IMR-90 (cell line): Measurements from ENCODE around the gene GUCY2D. TPM values are rescaled to one million over a fixed set of nuclear protein-coding genes. Genes with fewer than 3 reads are reported as not detected.

Source experiments
- ATAC-seq: fragments of 200-7000 bp; cut with Tn5 transposase; 2 replicates; pipeline ENCODE4 v1.9.1; 2020; ENCODE audit warnings: low read depth, mild to moderate bottlenecking, moderate library complexity
- BruUV-seq: library from RNA; stranded (reverse); fragments of 400-500 nt; replicated peaks from 2 replicates; lab custom pipeline; 2021; lab: Mats Ljungman, UMichigan
- CTCF ChIA-PET: fragments of 300-600 bp; formaldehyde crosslinking; extraction: SDS; loops from one replicate; lab custom pipeline; 2021; ENCODE audit warnings: antibody characterized with exemption; lab: Yijun Ruan, JAX
- POLR2A ChIA-PET: fragments of 300-600 bp; sonication (Branson Sonifier 250); formaldehyde crosslinking; loops from one replicate; lab custom pipeline; 2022; ENCODE audit warnings: antibody characterized with exemption; ENCODE audit not compliant: unreplicated experiment; lab: Charles Lee
- DNase-seq: peaks from one replicate; pipeline ENCODE4 v3.0.0; 2013
- H2AFZ ChIP-seq: replicated peaks from 2 replicates; pipeline ENCODE3; 2013; ENCODE audit warnings: low read length, mild to moderate bottlenecking; ENCODE audit not compliant: poor library complexity
- H2AK5ac ChIP-seq: 2 replicates; pipeline ENCODE4 v1.6.1; 2013; ENCODE audit warnings: low read depth, low read length, inconsistent platforms
- H2AK9ac ChIP-seq: replicated peaks from 2 replicates; pipeline ENCODE3; 2013; ENCODE audit warnings: mild to moderate bottlenecking, low read depth, low read length, moderate library complexity; ENCODE audit not compliant: poor library complexity
- H2BK120ac ChIP-seq: 2 replicates; pipeline ENCODE4 v1.6.1; 2013; ENCODE audit warnings: low read depth, low read length, inconsistent platforms
- H2BK15ac ChIP-seq: 3 replicates; pipeline ENCODE4 v1.6.1; 2013; ENCODE audit warnings: low read depth, low read length, inconsistent platforms
- H2BK20ac ChIP-seq: 2 replicates; pipeline ENCODE4 v1.6.1; 2013; ENCODE audit warnings: low read depth, mild to moderate bottlenecking, inconsistent platforms, low read length, moderate library complexity
- H2BK5ac ChIP-seq: 2 replicates; pipeline ENCODE4 v1.6.1; 2013; ENCODE audit warnings: mild to moderate bottlenecking, low read depth, low read length, inconsistent platforms; ENCODE audit not compliant: poor library complexity, severe bottlenecking
- H3K14ac ChIP-seq: replicated peaks from 2 replicates; pipeline ENCODE4 v1.6.1; 2013; ENCODE audit warnings: low read depth, low read length, inconsistent platforms
- H3K18ac ChIP-seq: 2 replicates; pipeline ENCODE4 v1.6.1; 2013; ENCODE audit warnings: low read depth, low read length, control low read depth
- H3K23ac ChIP-seq: 2 replicates; pipeline ENCODE4 v1.6.1; 2013; ENCODE audit warnings: low read depth, low read length, inconsistent platforms
- H3K27ac ChIP-seq: 2 replicates; pipeline ENCODE4 v1.5.1; 2013; ENCODE audit warnings: mild to moderate bottlenecking, control low read depth, low read length; ENCODE audit not compliant: insufficient read depth
- H3K27me3 ChIP-seq: 2 replicates; pipeline ENCODE4 v1.6.1; 2013; ENCODE audit warnings: low read length; ENCODE audit not compliant: control insufficient read depth, insufficient read depth
- H3K36me3 ChIP-seq: 2 replicates; pipeline ENCODE4 v1.6.1; 2013; ENCODE audit warnings: low read length, mixed read lengths; ENCODE audit not compliant: control insufficient read depth, insufficient read depth
- H3K4ac ChIP-seq: 2 replicates; pipeline ENCODE4 v1.6.1; 2013; ENCODE audit warnings: low read depth, low read length, inconsistent platforms
- H3K4me1 ChIP-seq: 2 replicates; pipeline ENCODE4 v1.6.1; 2013; ENCODE audit warnings: low read length, mixed read lengths; ENCODE audit not compliant: control insufficient read depth, insufficient read depth
- H3K4me2 ChIP-seq: 2 replicates; pipeline ENCODE4 v1.6.1; 2013; ENCODE audit warnings: low read depth, mild to moderate bottlenecking, control low read depth, low read length, moderate library complexity
- H3K4me3 ChIP-seq: 2 replicates; pipeline ENCODE4 v1.5.1; 2013; ENCODE audit warnings: low read depth, mild to moderate bottlenecking, control low read depth, low read length, moderate library complexity; ENCODE audit not compliant: insufficient read depth
- H3K56ac ChIP-seq: 2 replicates; pipeline ENCODE4 v1.6.1; 2013; ENCODE audit warnings: low read length, inconsistent platforms; ENCODE audit not compliant: insufficient read depth; ENCODE audit errors: extremely low read depth
- H3K79me1 ChIP-seq, 2 experiments: 2 replicates each; pipeline ENCODE4 v1.6.1; 2013; ENCODE audit warnings: low read length in 2 of 2, inconsistent platforms in 1 of 2, low read depth in 1 of 2
- H3K9ac ChIP-seq: 2 replicates; pipeline ENCODE4 v1.6.1; 2013; ENCODE audit warnings: low read depth, low read length, control low read depth
- H3K9me1 ChIP-seq: 2 replicates; pipeline ENCODE4 v1.6.1; 2013; ENCODE audit warnings: low read length, inconsistent platforms; ENCODE audit not compliant: insufficient read depth
- H3K9me3 ChIP-seq: 2 replicates; pipeline ENCODE4 v1.6.1; 2013; ENCODE audit warnings: low read length; ENCODE audit not compliant: control insufficient read depth, insufficient read depth
- H4K20me1 ChIP-seq: 2 replicates; pipeline ENCODE4 v1.6.1; 2013; ENCODE audit warnings: low read length, inconsistent platforms; ENCODE audit not compliant: insufficient read depth
- H4K5ac ChIP-seq: 2 replicates; pipeline ENCODE4 v1.6.1; 2013; ENCODE audit warnings: mild to moderate bottlenecking, low read depth, low read length, control low read depth
- H4K8ac ChIP-seq, 2 experiments: 2 replicates each; pipeline ENCODE4 v1.6.1; 2013; ENCODE audit warnings: low read depth in 2 of 2, low read length in 2 of 2, control low read depth in 1 of 2, inconsistent platforms in 1 of 2
- H4K91ac ChIP-seq: 2 replicates; pipeline ENCODE4 v1.6.1; 2013; ENCODE audit warnings: low read depth, low read length, inconsistent platforms; ENCODE audit not compliant: insufficient read depth
- BHLHE40 ChIP-seq: fragments of 150-350 bp; IDR thresholded peaks from 2 replicates; pipeline ENCODE4 v1.6.1; 2016; ENCODE audit warnings: mild to moderate bottlenecking, low read depth, low read length
- CHD1 ChIP-seq: IDR thresholded peaks from 2 replicates; pipeline ENCODE4 v1.6.1; 2012; ENCODE audit warnings: low read depth, low read length, improper control_type of control experiment
- FOS ChIP-seq: fragments of 150-350 bp; IDR thresholded peaks from 2 replicates; pipeline ENCODE4 v1.6.1; 2016; ENCODE audit warnings: low read depth, low read length
- MXI1 ChIP-seq: IDR thresholded peaks from 2 replicates; pipeline ENCODE4 v1.6.1; 2012; ENCODE audit warnings: low read depth, mild to moderate bottlenecking, low read length, moderate library complexity, borderline replicate concordance
- RFX5 ChIP-seq: IDR thresholded peaks from 2 replicates; pipeline ENCODE4 v1.8.0; 2012; ENCODE audit warnings: low read depth, mild to moderate bottlenecking, low read length, moderate library complexity
- WGBS, 2 experiments: methylation state at CpG; one replicate each; pipeline versions ENCODE4 v1.1.5 to v1.1.7; 2013; ENCODE audit warnings: missing lambda C conversion rate in 2 of 2; ENCODE audit not compliant: insufficient read length in 1 of 2; ENCODE audit errors: extremely low coverage in 2 of 2; 5-methylcytosine and 5-hydroxymethylcytosine counted together
- dilution Hi-C: fragments of 300-500 bp; cut with HindIII; formaldehyde crosslinking; loops from one replicate; pipeline ENCODE4 v1.14.3; 2018; ENCODE audit warnings: low sequenced_read_pairs; ENCODE audit not compliant: unreplicated experiment
- in situ Hi-C: fragments of 300-500 bp; cut with MboI; formaldehyde crosslinking; loops from 3 replicates; pipeline ENCODE4 v1.14.3; 2019; ENCODE audit warnings: low sequenced_read_pairs, inconsistent platforms, mixed read lengths
- intact Hi-C: fragments of 100-400 bp; cut with micrococcal nuclease; formaldehyde crosslinking; loops from 2 replicates; pipeline ENCODE4 v1.10.0; 2022
- polyA plus RNA-seq, 3 experiments: library from polyadenylated mRNA; depleted of rRNA; stranded (reverse); fragments of >200 nt; gene quantifications; 2 replicates each; pipeline ENCODE4 v1.2.3, GENCODE V29; 2012; ENCODE audit warnings: low replicate concordance in 1 of 3
- total RNA-seq: library from RNA; depleted of rRNA; stranded (reverse); fragments of >200 nt; gene quantifications from 2 replicates; pipeline ENCODE4 v1.2.3, GENCODE V29; 2012
- TF ChIP-seq, protein P1 (sequence below): fragments of 150-350 bp; IDR thresholded peaks from 2 replicates; pipeline ENCODE4 v1.6.1; 2017; ENCODE audit warnings: mild to moderate bottlenecking, antibody characterized with exemption, low read length, low read depth

The GUCY2D gene
- total and polyA plus RNA-seq, 2 of the 4 experiments (the other 2 are of a cell fraction): 0.03 TPM; not detected in 1

GRCh38 chr17:7971651-7972050 is 30.8 kb upstream of the GUCY2D start:
- H2AFZ ChIP-seq: no peak overlapping the region
- no peak overlapping the region for H3K56ac ChIP-seq
- H3K4me1 ChIP-seq: no peaks in the 10 kb centered on the region
- H2BK120ac ChIP-seq: no peak overlapping the region
- ATAC-seq (no peak), DNase-seq (no peak)
- H3K27ac ChIP-seq: no peak overlapping the region
- no peak overlapping the region for H3K4ac ChIP-seq
- no peak overlapping the region for H2BK5ac ChIP-seq
- H3K36me3 ChIP-seq: no peaks in the 10 kb centered on the region
- ChIA-PET CTCF (no interaction called here), POLR2A (interaction anchor here (0.6 kb wide), 1 partner anchor 16 kb away, joined by 3 read pairs; no protein-coding TSS in a partner anchor)
- dilution Hi-C loops: no loop called here
- peaks cover 14% of the 10 kb centered on the region for H3K27me3 ChIP-seq
- no CpG with 5 or more reads among the region's 4 CpGs for WGBS, 2 experiments
- intact Hi-C loops: no loop called here
- no peaks in the 10 kb centered on the region for H4K20me1 ChIP-seq
- no peak overlapping the region for H2BK20ac ChIP-seq
- H4K91ac ChIP-seq: no peak overlapping the region
- TF ChIP-seq, protein P1, sequence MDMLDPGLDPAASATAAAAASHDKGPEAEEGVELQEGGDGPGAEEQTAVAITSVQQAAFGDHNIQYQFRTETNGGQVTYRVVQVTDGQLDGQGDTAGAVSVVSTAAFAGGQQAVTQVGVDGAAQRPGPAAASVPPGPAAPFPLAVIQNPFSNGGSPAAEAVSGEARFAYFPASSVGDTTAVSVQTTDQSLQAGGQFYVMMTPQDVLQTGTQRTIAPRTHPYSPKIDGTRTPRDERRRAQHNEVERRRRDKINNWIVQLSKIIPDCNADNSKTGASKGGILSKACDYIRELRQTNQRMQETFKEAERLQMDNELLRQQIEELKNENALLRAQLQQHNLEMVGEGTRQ: no peak
- TF ChIP-seq FOS (no peak), RFX5 (no peak), BHLHE40 (no peak), CHD1 (no peak), MXI1 (no peak)
- H3K9me1 ChIP-seq: no peaks in the 10 kb centered on the region
- H2BK15ac ChIP-seq: no peak overlapping the region
- no peak overlapping the region for H3K9ac ChIP-seq
- no peaks in the 10 kb centered on the region for H3K79me1 ChIP-seq
- no peak overlapping the region for H3K4me3 ChIP-seq
- no peak overlapping the region for H4K5ac ChIP-seq
- no peak overlapping the region for H4K8ac ChIP-seq
- no TSS peak for BruUV-seq
- in situ Hi-C loops: no loop called here
- no peak overlapping the region for H3K23ac ChIP-seq
- no peak overlapping the region for H2AK9ac ChIP-seq
- peaks cover 9% of the 10 kb centered on the region; the same call in 1 of the 2 replicates for H3K9me3 ChIP-seq
- no peak overlapping the region for H3K4me2 ChIP-seq
- H3K14ac ChIP-seq: no peak overlapping the region
- H2AK5ac ChIP-seq: no peak overlapping the region
- H3K18ac ChIP-seq: no peak overlapping the region
